Measurements from ENCODE around the gene TEKT2.

- TF ChIP-seq CTCF (conservative IDR thresholded peaks at IDR 0.05; ENCODE audit: low read depth, low read length) (no peak), RFX5 (IDR thresholded peaks at IDR 0.05; ENCODE audit: low read depth, low read length) (no peak), MXI1 (IDR thresholded peaks at IDR 0.05; ENCODE audit: borderline replicate concordance, low read depth, low read length) (no peak), POLR2A (IDR thresholded peaks at IDR 0.05; ENCODE audit: low read depth, low read length) (no peak), RCOR1 (IDR thresholded peaks at IDR 0.05; ENCODE audit: insufficient replicate concordance, low read length) (no peak), RAD21 (IDR thresholded peaks at IDR 0.05; ENCODE audit: low read length) (no peak), NFE2L2 (IDR thresholded peaks at IDR 0.05; ENCODE audit: low read depth, low read length) (no peak), BHLHE40 (IDR thresholded peaks at IDR 0.05; ENCODE audit: low read depth, low read length) (no peak), USF2 (IDR thresholded peaks at IDR 0.05; ENCODE audit: low read depth, low read length) (no peak), MAFK (IDR thresholded peaks at IDR 0.05; ENCODE audit: low read depth, low read length) (no peak), SMC3 (IDR thresholded peaks at IDR 0.05; ENCODE audit: low read depth, low read length) (no peak), CEBPB (IDR thresholded peaks at IDR 0.05; ENCODE audit: low read depth, low read length) (no peak), MAZ (IDR thresholded peaks at IDR 0.05; ENCODE audit: borderline replicate concordance, low read depth, low read length) (no peak; the same call in 1 of the 2 replicates)
These were observed at the start of gene TEKT2 for GRCh38 chr1:36083635-36084496.

All from IMR-90 (cell line).